HG03521 (cell line): ENCODE measurements around the gene SERTM2.
"Not testable (repeated sequence)": the region's sequence is repeated elsewhere in the genome, so short reads cannot be mapped to it uniquely, and the experiment has no call there.

ENCODE experiments used
- ATAC-seq: cut with Tn5 transposase; IDR thresholded peaks from one replicate; pipeline ENCODE4 v1.9.1; 2021; ENCODE audit warnings: mild to moderate bottlenecking, moderate library complexity; ENCODE audit not compliant: unreplicated experiment

Gene SERTM2

GRCh38 chrX:111511477-111511876 is at the start of gene SERTM2:
SERTM2 (plus strand) TSS chrX:111511645; CDS start chrX:111518858, 7,213 bp downstream.
- no peak for ATAC-seq

GRCh38 chrX:111465669-111466068 is 45.8 kb upstream of the SERTM2 start:
- no peak for ATAC-seq

DNA sequence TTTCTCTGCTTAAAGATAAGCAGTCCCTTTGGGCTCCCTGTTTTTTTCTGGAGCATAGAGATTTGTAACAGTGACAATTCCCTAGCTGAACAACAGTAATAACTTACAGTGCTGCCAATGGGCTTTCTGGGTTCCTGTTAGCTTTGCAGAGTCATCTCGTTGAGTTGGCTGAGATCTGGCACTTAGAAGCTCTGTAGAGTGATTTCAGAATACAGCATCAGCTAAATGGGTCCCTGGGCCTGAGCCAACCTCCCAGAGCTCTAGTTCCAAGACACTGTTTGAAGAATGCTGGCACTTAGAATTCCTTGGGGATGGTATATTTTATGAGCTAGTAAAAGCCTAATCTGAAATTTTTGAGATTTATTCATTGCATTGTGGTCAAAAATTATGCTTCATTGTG is 43.5 kb upstream of the SERTM2 start:
- ATAC-seq, result no peak

DNA sequence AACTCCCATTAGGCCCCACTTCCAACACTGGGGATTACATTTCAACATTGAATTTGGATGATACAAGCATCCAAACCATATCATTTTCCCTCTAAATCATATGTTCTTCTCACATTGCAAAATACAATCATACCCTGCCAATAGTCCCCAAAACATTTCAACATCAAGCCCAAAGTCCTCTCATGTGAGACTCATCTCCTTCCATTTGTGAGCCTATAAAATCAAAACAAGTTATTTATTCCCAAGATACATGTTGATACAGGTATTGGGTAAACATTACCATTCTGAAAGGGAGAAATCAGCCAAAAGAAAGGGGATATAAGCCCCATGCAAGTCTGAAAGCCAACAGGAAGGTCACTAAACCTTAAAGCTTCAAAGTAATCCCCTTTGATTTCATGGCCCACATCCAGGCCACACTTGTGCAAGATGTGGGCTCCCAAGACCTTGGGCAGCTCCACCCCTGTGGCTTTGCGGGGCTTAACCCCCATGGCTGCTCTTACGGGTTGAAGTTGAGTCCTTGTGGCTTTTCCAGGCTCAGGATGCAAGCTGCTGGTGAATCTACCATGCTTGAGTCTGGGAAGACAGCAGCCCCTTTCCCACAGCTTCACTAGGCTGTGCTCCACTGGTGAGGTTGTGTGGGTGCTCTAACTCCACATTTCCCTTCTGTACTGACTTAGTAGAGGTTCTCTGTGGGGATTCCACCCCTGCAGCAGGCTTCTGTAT is 40.6 kb upstream of the SERTM2 start:
- no peak for ATAC-seq

- no peak for ATAC-seq
Observed at GRCh38 chrX:111481896-111482295, 29.5 kb upstream of the SERTM2 start.

- no peak for ATAC-seq
Observed at GRCh38 chrX:111483135-111483534, 28.3 kb upstream of the SERTM2 start.

DNA sequence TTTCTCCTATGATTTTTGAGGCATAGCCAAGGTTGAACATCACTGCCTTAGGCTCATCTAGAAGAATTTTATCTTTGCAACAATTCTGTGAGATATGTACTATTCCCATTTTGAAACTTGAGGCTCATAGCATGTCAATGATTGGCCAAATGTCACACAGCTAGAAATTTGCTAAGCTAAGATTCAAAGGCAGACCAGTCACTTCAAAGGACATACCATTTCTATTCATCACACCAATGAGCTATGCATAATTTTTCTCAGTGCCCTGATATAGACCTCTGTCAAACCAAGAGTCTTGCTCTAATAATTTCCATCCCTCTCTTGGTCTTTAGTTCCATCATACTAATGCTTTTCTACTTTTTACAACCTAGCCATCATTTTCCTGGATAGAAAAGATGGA is 27.6 kb upstream of the SERTM2 start:
- no peak for ATAC-seq

DNA sequence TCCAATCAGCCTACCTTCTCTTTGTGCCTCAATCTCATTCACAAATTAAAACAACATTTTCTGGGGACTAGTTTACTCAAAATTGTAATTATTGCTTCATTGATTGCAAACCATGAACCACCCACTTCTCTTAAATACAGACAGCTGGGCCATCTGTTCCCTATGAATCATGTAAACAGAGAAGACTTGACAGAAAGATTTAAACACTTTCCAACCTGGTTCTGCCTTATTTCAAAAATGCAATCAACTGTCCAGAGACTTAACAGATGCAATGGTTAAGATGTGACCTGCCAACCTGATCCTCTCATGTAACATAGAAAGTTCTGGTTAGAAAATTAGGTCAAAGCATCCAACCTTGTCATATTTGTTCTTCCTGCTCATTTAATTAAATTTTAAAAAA is 20.8 kb upstream of the SERTM2 start:
- ATAC-seq, result no peak

DNA sequence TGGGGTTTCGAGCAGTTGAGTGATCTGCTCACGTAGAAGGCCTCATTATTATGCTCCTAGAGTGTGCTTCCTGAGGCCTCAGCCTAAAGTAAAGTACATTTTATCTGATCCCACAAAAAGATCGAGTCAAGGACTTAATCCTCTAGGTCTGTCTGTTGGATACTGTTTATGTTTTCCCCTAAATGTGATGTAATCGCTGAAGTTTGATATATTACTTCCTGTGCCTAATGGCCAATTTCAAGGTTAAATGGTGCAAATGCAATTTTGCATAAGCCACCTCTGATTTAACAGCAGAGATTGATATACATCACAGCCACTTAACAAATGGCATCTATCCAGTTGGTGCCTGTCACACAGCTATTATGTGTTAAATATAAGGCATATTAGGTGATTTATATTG is 19.4 kb upstream of the SERTM2 start:
- no peak for ATAC-seq

GRCh38 chrX:111498538-111499103 is 12.8 kb upstream of the SERTM2 start:
- ATAC-seq, result no peak

DNA sequence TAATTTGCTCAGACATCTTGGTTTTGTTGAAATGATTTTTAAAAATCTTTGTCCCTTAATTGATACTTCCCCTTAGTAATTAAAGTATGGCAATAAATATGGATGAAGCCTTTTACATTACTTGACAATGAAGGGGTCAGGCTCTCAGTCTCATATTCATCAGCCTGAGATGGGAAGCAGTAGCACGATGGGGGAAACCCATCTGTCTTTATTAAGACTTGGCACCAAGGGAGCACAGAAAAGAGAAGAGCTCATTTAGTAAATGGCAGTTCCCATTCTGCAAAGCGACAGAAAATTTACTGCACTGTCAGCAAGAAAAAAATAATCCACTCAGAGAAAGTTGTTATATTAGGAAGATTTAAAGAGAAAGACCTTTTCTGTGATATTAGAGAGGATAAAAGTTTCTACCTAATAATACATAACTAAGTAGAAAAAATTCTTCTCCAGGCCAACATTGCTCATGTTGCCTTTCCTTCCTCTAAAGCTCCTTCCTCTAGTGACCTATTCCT is 7.9 kb upstream of the SERTM2 start:
- ATAC-seq, result no peak

- no peak for ATAC-seq
Observed at GRCh38 chrX:111504941-111505340, 6.5 kb upstream of the SERTM2 start.

GRCh38 chrX:111505783-111506182 is 5.7 kb upstream of the SERTM2 start:
- no peak for ATAC-seq

DNA sequence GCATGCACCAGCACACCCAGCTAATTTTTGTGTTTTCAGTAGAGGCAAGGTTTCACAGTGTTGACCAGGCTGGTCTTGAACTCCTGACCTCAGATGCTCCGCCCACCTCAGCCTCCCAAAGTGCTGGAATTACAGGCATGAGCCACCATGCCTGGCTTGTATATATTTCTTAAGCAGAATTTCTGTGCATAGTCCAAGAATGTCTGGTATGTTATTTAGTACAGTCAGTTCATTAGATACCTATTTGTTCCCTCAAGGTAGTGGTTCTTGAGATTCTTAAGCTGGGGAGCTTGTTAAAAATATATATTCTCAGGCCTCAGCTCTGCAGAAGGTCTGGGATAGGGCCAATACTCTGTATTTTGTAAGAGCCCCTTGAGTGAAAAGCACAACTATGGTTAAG is 4.6 kb upstream of the SERTM2 start:
- ATAC-seq, result no peak

DNA sequence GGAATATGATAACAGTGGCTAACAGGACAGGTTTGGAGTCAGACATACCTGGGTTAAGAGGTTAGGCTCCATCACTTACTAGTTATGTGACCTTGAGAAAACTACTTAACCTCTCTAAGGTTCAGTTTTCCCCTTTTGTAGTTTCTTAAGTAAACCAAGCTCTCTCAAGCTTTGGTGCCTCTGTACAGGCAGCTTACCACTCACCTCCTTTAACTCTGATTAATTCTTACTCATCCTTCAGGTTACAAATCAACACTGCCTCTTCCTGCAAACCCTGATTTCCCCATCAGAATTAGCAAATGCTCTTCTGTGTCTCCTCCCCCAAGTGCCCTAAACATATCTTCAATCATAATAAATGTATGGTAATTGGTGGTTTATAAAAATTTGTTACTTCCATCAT is 3.5 kb upstream of the SERTM2 start:
- no peak for ATAC-seq

- no peak for ATAC-seq
Observed at GRCh38 chrX:111515298-111515697, 3.9 kb downstream of the SERTM2 start.

DNA sequence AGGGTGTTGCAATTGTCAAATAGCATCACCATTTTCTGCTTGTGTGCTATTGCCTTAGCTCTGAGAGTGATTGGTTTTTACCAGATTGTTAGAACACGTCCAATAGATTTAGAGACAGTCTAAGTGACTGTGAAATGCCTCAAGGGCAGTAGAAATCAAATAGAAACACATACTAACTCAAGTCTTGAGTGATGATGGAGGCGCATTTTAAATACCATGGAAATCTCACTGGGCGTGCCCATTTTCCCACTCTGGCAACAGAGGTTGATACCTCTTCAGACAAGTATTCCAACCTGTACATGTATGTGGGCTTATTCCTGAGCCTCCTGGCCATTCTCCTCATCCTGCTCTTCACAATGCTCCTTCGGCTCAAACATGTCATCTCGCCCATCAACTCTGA is 7.2 kb downstream of the SERTM2 start:
- no peak for ATAC-seq

GRCh38 chrX:111519215-111519614 is 7.8 kb downstream of the SERTM2 start:
- ATAC-seq, result no peak

DNA sequence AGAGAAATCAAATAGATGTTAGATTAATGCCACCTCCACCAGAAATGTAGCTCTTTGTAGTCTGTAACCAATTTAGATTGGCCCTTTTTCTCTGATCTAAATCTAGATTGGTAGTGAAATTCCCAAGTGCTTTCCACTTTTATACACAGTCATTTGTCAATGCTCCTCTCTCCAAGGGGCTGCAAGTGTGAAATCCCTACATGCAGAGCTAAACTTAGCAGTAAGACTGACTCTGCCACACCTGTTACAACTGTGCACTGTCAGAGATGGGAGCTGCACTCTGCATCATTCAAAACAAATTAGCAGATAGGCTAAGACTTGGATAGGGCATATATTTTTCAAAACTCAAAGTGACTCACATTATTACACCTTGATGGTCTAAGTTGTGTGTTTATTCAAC is 9.1 kb downstream of the SERTM2 start:
- ATAC-seq, result no peak

DNA sequence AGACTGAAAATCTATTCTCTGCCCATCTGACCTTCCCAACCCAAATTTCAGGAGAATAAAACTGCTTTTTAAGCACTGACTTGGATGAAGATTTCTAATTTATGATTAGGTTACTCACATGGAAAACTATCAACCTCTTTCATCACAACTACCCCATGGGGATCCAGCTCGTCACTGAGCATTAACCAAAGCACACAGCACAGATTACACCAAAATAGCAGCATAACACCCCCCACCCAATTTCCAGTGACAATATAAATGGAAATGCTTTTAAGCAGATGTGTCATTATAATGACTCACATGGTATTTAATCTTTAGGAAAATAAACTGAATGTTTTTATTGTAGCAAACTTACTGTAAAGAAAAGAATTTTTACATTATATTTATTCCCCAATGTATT is 9.7 kb downstream of the SERTM2 start:
- ATAC-seq, result no peak

GRCh38 chrX:111543212-111543741 is 31.8 kb downstream of the SERTM2 start:
- no peak for ATAC-seq

DNA sequence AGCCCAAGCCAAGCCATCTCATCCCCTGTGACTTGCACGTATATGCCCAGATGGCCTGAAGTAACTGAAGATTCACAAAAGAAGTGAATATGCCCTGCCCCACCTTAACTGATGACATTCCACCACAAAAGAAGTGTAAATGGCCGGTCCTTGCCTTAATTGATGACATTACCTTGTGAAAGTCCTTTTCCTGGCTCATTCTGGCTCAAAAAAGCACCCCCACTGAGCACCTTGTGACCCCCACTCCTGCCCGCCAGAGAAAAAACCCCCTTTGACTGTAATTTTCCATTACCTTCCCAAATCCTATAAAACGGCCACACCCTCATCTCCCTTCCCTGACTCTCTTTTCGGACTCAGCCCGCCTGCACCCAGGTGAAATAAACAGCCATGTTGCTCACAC is 37.8 kb downstream of the SERTM2 start:
- not testable (repeated sequence) for ATAC-seq
